Measurements from ENCODE around the gene PGA3. TPM values are rescaled to one million over a fixed set of nuclear protein-coding genes. Genes with fewer than 3 reads are reported as not detected.
"Not testable (repeated sequence)": the region's sequence is repeated elsewhere in the genome, so short reads cannot be mapped to it uniquely, and the experiment has no call there.

PGA3 gene
- total and polyA plus RNA-seq, 7 donors, result 0.29 to 1.1 (median 0.97) TPM; not detected in 3

GRCh38 chr11:61237130-61237529 is 33.8 kb downstream of the PGA3 start:
- DNase-seq; H3K36me3 ChIP-seq (ENCODE audit: insufficient read depth in 1 of 2, low read depth in 1 of 2); H3K4me3 ChIP-seq; ATAC-seq; H3K27ac ChIP-seq; H3K4me1 ChIP-seq; H3K9me3 ChIP-seq; intact Hi-C loops (cut with DNase I); H3K27me3 ChIP-seq (ENCODE audit: insufficient read depth in 3 of 3, low read length in 2 of 3): not testable (repeated sequence)
- no CpG with 5 or more reads among the region's 4 CpGs for WGBS, 3 donors

GRCh38 chr11:61240288-61240687 is 37.0 kb downstream of the PGA3 start:
- H3K27me3 ChIP-seq (ENCODE audit: insufficient read depth in 3 of 3, low read length in 2 of 3); H3K36me3 ChIP-seq (ENCODE audit: insufficient read depth in 1 of 2, low read depth in 1 of 2); H3K4me1 ChIP-seq; H3K9me3 ChIP-seq; H3K27ac ChIP-seq; DNase-seq; intact Hi-C loops (cut with DNase I); H3K4me3 ChIP-seq; ATAC-seq: not testable (repeated sequence)
- WGBS, 3 donors, result 65 to 67% (median 65%) methylated on average over 7 of the region's 8 CpGs

DNA sequence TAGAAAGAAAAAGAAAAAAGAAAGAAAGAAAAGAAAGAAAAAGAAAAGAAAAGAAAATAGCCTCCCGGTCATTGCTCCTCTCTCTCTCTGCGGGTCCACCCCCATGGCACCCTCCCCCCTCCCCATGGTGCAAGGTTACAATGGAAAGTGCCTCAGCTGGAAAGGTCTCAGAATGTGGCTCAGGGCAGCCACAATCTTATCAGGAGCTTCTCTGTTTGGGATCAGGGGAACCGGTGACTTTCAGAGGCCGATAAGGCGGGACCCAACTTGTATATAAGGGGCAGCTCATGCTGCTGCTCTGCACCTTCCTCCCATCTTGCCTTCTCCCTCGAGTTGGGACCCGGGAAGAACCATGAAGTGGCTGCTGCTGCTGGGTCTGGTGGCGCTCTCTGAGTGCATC is 37.6 kb downstream of the PGA3 start, which contains the start of gene PGA5:
PGA5 (plus strand) TSS at position 301 of the 400 bp plus-strand sequence; CDS start at position 353, 52 bp downstream.
- intact Hi-C loops (cut with DNase I), result not testable (repeated sequence)
- no CpG with 5 or more reads among the region's 8 CpGs for WGBS, 3 donors

GRCh38 chr11:61241526-61241925 is 38.2 kb downstream of the PGA3 start:
- H3K36me3 ChIP-seq (ENCODE audit: insufficient read depth in 1 of 2, low read depth in 1 of 2); H3K4me1 ChIP-seq; H3K27ac ChIP-seq; DNase-seq; H3K27me3 ChIP-seq (ENCODE audit: insufficient read depth in 3 of 3, low read length in 2 of 3); H3K9me3 ChIP-seq; intact Hi-C loops (cut with DNase I); H3K4me3 ChIP-seq: not testable (repeated sequence)
- peak in 1 of 4 donors; percentile 23 for ATAC-seq
- no CpG with 5 or more reads among the region's 5 CpGs for WGBS, 3 donors

More for the DNA sequence above, 37.6 kb downstream of the PGA3 start, which contains the start of gene PGA5:
- H3K4me1 ChIP-seq; H3K4me3 ChIP-seq; H3K36me3 ChIP-seq (ENCODE audit: insufficient read depth in 1 of 2, low read depth in 1 of 2); H3K27me3 ChIP-seq (ENCODE audit: insufficient read depth in 3 of 3, low read length in 2 of 3); ATAC-seq; DNase-seq; H3K27ac ChIP-seq; H3K9me3 ChIP-seq: not testable (repeated sequence)

- no CpG with 5 or more reads among the region's 10 CpGs for WGBS, 3 donors
- ATAC-seq, result not testable (repeated sequence)
Measured at GRCh38 chr11:61245284-61245964, 42.1 kb downstream of the PGA3 start.

DNA sequence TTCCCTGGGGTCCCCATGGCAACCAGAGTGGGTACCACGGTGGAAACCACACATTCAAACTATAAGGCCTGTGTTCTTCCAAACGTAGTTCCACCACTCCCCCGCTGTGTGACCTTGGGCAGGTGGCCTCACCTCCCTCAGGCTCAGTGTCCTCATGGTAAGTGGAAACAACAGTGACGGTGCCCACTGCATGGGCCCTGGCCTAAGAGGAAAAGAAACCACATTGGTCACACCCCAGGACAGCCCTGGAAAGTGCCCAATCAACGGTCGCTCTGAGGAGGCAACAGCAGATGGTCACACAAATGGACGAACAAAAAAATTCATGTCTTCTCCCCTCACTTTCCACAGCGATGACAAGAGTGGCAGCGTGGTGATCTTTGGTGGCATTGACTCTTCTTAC is 44.8 kb downstream of the PGA3 start:
- not testable (repeated sequence) for ATAC-seq

More at GRCh38 chr11:61245284-61245964, 42.1 kb downstream of the PGA3 start:
- H3K36me3 ChIP-seq (ENCODE audit: insufficient read depth in 1 of 2, low read depth in 1 of 2); H3K9me3 ChIP-seq; intact Hi-C loops (cut with DNase I); DNase-seq; H3K4me1 ChIP-seq; H3K27ac ChIP-seq; H3K4me3 ChIP-seq: not testable (repeated sequence)
- peaks cover 0 to 23% (median 0%) of the 10 kb centered on the region in 3 donors for H3K27me3 ChIP-seq (ENCODE audit: insufficient read depth in 3 of 3, low read length in 2 of 3)

GRCh38 chr11:61249201-61249600 is 45.9 kb downstream of the PGA3 start:
- H3K4me1 ChIP-seq; H3K36me3 ChIP-seq (ENCODE audit: insufficient read depth in 1 of 2, low read depth in 1 of 2); H3K9me3 ChIP-seq; H3K4me3 ChIP-seq; ATAC-seq; DNase-seq; H3K27ac ChIP-seq; intact Hi-C loops (cut with DNase I): not testable (repeated sequence)
- H3K27me3 ChIP-seq (ENCODE audit: insufficient read depth in 3 of 3, low read length in 2 of 3), result peaks cover 0 to 23% (median 0%) of the 10 kb centered on the region in 3 donors
- 46% methylated on average over 7 to 8 of the region's 8 CpGs for WGBS, 3 donors

More for the DNA sequence above, 44.8 kb downstream of the PGA3 start:
- DNase-seq; H3K27ac ChIP-seq; H3K4me1 ChIP-seq; H3K9me3 ChIP-seq; H3K36me3 ChIP-seq (ENCODE audit: insufficient read depth in 1 of 2, low read depth in 1 of 2); intact Hi-C loops (cut with DNase I); H3K4me3 ChIP-seq: not testable (repeated sequence)
- 54 to 66% (median 63%) methylated on average over 9 of the region's 9 CpGs for WGBS, 3 donors
- H3K27me3 ChIP-seq (ENCODE audit: insufficient read depth in 3 of 3, low read length in 2 of 3), result peaks cover 0 to 23% (median 0%) of the 10 kb centered on the region in 3 donors

DNA sequence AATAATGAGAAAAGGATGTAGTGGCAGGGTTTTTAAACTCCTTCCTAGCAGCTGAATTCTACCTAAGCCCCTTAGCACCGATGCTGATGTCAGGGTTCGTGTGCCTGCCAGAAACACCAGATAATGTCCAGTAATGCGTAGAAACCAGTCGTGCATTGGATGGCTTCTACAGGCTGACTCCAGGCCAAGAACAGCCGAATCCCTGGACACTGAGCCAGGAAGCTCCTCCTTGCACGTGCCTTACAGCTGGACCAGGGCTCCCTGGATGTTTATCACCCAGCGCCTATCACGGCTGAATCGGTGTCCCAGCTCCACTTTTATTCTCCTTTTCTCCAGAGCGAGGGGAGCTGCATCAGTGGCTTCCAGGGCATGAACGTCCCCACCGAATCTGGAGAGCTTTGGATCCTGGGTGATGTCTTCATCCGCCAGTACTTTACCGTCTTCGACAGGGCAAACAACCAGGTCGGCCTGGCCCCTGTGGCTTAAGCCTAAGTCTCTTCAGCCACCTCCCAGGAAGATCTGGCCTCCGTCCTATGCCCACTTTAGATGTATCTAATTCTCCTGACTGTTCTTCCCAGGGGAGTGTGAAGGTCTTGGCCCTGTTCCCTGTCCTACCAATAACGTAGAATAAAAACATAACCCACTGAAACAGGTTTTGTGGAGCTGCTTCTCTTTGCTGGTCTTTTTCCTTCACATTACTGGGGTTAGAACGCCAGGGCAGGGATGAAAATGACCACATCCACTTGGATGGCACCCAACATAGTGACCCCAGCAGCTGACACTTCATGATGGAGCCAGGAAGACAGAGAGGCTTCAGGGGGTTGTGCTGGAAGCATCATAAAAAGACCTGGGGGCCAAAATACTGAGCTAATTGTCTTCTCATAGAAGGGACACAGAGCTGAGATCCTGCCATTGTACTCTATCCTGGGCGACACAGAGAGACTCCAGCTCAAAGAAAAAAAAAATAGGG is 47.8 kb downstream of the PGA3 start:
- 25 to 30% (median 28%) methylated on average over 20 of the region's 20 CpGs for WGBS, 3 donors
- ATAC-seq (peak in 1 of 4 donors; percentile 66), DNase-seq (peak in 1 of 2 donors; percentile 79)
- H3K9me3 ChIP-seq; H3K4me3 ChIP-seq; H3K27ac ChIP-seq; H3K36me3 ChIP-seq (ENCODE audit: insufficient read depth in 1 of 2, low read depth in 1 of 2); H3K4me1 ChIP-seq: not testable (repeated sequence)
- intact Hi-C loops (cut with DNase I), result loop anchor here in 1 of 2 donors (10.0 kb wide), 1 partner anchor 56 kb away; no protein-coding TSS in a partner anchor
- peaks cover 0 to 23% (median 0%) of the 10 kb centered on the region in 3 donors for H3K27me3 ChIP-seq (ENCODE audit: insufficient read depth in 3 of 3, low read length in 2 of 3)

GRCh38 chr11:61252332-61252731 is 49.0 kb downstream of the PGA3 start:
- not testable (repeated sequence) for H3K4me3 ChIP-seq; DNase-seq; ATAC-seq; H3K4me1 ChIP-seq; H3K27ac ChIP-seq; H3K36me3 ChIP-seq (ENCODE audit: insufficient read depth in 1 of 2, low read depth in 1 of 2); H3K9me3 ChIP-seq
- H3K27me3 ChIP-seq (ENCODE audit: insufficient read depth in 3 of 3, low read length in 2 of 3), result peaks cover 0 to 12% (median 0%) of the 10 kb centered on the region in 3 donors
- intact Hi-C loops (cut with DNase I), result loop anchor here in 1 of 2 donors (10.0 kb wide), 1 partner anchor 58 kb away; no protein-coding TSS in a partner anchor
- 51 to 62% (median 56%) methylated on average over 1 of the region's 1 CpG for WGBS, 3 donors

All from psoas muscle (tissue), 8 donors.